IMR-90 (cell line): ENCODE measurements around the gene SOX2.

Experiments
- CEBPB ChIP-seq: IDR thresholded peaks from 2 replicates; pipeline ENCODE4 v1.6.1; 2012; ENCODE audit warnings: low read depth, low read length, improper control_type of control experiment
- CHD1 ChIP-seq: IDR thresholded peaks from 2 replicates; pipeline ENCODE4 v1.6.1; 2012; ENCODE audit warnings: low read depth, low read length, improper control_type of control experiment
- CTCF ChIP-seq: conservative IDR thresholded peaks from 2 replicates; pipeline ENCODE4 v1.5.1; 2012; ENCODE audit warnings: mild to moderate bottlenecking, low read depth, low read length, improper control_type of control experiment
- MAZ ChIP-seq: IDR thresholded peaks from 2 replicates; pipeline ENCODE4 v1.6.1; 2012; ENCODE audit warnings: low read depth, mild to moderate bottlenecking, low read length, improper control_type of control experiment, moderate library complexity, borderline replicate concordance
- POLR2A ChIP-seq: IDR thresholded peaks from 2 replicates; pipeline ENCODE4 v1.6.1; 2012; ENCODE audit warnings: mild to moderate bottlenecking, low read depth, low read length
- RAD21 ChIP-seq: IDR thresholded peaks from 2 replicates; pipeline ENCODE4 v1.6.1; 2012; ENCODE audit warnings: low read length, improper control_type of control experiment

- TF ChIP-seq CTCF (no peak), RAD21 (no peak), CHD1 (no peak), POLR2A (no peak), CEBPB (no peak), MAZ (no peak)
Measured at GRCh38 chr3:181712553-181713279, 991 bp downstream of the SOX2 start.
